Measurements from ENCODE around the gene NPTN.

The NPTN gene

GRCh38 chr15:73620078-73620477 lies 13.1 kb downstream of the NPTN start:
- no peak for TF ChIP-seq CTCF (IDR thresholded peaks at IDR 0.05)

DNA sequence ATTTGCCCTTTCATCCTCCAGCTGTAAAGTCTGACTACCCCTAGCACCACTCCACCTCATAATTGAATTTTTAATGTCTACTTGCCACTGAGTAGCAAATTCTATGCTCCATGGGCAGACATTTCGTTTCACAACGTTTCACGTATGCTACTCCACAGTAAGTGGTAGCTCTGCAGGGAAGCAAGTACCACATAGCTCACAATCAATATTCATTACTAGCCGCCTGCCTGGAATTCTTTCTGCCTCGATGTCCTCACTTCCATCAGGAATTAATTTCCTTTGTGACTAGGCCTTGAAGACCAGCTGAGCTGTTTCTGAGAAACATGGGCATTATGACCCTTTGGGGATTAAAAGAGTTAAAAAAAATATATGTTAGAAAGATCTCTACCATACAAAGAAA lies 15.3 kb downstream of the NPTN start:
- no peak for TF ChIP-seq CTCF (IDR thresholded peaks at IDR 0.05)

- no peak for TF ChIP-seq CTCF (IDR thresholded peaks at IDR 0.05)
Measured at GRCh38 chr15:73617301-73617831, 15.8 kb downstream of the NPTN start.

DNA sequence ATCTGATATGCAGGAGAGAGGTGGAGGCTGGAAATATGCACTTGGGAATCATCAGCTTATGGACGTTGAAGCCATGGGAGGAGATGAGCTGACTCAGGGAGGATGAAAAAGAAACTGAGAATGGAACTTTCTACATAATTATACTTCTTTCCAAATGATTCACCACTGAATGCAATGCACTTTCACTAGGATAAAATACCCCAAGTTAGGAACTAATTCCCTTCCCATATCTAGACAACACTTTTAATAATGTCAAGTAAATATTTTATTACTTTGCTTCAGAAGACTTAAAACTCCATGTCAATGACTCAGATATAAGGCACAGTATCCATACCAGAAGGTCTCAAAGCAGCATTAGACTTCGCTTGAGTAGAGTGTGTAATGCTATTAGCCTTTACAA lies 24.2 kb downstream of the NPTN start:
- no peak for TF ChIP-seq CTCF (IDR thresholded peaks at IDR 0.05)

DNA sequence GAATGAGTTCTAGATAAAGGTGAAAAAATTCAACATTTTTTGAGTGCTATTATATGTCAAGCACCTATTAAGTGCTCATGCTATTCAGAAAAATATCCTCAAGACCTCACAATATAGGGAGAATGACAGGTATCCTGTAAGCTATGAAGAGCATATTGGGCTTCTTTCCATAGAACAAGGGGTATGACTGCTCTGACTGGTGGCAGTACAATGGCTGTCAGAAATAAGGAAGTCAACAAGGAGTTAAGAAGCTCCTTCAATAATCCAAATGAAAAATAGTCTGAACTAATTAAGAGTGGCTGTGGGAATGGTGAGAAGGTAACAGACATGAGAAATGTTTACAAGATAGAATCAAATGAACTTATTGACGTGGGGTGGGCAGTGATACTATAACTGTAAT lies 24.7 kb downstream of the NPTN start:
- TF ChIP-seq CTCF (IDR thresholded peaks at IDR 0.05): no peak

GRCh38 chr15:73607843-73608242 lies 25.3 kb downstream of the NPTN start:
- TF ChIP-seq CTCF (IDR thresholded peaks at IDR 0.05): no peak

- no peak for TF ChIP-seq CTCF (IDR thresholded peaks at IDR 0.05)
Measured at GRCh38 chr15:73607405-73607804, 25.8 kb downstream of the NPTN start.

GRCh38 chr15:73605759-73606436 lies 27.3 kb downstream of the NPTN start:
- no peak for TF ChIP-seq CTCF (IDR thresholded peaks at IDR 0.05)
